Activated CD8-positive, alpha-beta memory T cell treated with anti-CD3 and anti-CD28 coated beads for 24 hours (primary cell): ENCODE measurements around the gene PRLH.

Source experiments
- DNase-seq: peaks from one replicate; pipeline ENCODE4 v3.0.0-alpha.2; 2020

The PRLH gene

GRCh38 chr2:237567276-237568029 lies 1.1 kb downstream of the PRLH start:
- DNase-seq = no peak

GRCh38 chr2:237568121-237568660 lies 1.8 kb downstream of the PRLH start:
- no peak for DNase-seq

- no peak for DNase-seq
These were observed 2.7 kb downstream of the PRLH start for GRCh38 chr2:237569041-237569440.

GRCh38 chr2:237569896-237570295 lies 3.5 kb downstream of the PRLH start:
- no peak for DNase-seq

GRCh38 chr2:237570776-237571335 lies 4.5 kb downstream of the PRLH start:
- DNase-seq = no peak

DNA sequence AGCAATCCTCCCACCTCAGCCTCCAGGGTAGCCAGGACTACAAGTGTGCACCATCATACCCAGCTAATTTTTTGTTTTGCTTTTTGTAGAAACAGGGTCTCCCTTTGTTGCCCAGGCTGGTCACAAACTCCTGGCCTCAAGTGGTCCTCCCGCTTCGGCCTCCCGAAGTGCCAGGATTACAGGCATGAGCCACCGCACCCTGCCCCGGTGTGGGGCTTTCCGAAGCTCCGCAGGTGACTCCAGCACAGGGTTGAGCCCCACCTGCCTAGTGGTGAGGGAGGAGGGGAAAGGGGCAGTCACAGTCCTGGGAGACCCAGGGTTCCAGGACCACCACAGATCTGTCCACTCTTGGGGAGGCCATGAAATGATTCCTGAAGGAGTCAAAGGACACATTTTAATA lies 5.2 kb downstream of the PRLH start:
- no peak for DNase-seq

DNA sequence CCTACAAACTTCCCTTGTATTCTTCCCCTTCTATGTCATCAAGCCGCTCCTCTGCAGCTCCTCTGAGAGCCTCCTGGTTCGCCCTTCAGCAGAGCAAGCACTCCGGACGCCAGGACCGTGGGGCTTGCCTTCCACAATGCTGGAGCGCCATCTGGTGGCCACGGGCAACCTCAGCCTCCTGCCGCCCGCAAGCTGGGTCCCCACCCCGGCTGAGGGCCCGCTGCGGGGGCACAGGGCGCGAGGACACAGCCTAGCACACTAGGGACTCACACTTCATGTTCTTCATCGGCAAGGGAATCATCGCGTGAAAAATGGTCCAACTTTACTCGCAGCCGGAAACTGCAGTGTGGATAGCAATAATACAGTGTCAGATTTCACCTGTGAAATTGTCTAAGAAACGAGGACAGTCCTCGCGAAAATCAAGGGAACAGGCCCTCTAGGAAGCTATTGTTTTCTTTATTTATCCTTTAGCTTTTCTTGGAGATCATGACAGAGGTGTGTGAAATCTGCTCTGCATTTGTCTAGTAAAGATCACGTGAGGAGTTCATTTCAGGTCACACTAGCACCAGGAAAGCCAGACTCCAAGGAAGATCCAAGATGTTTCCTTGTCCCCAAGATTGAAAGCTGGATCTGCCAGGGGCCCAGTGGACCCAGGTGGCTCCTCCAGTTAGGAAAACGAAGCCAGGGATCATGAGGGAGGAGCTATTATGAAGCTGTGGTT lies 5.8 kb downstream of the PRLH start:
- peak; percentile 97 for DNase-seq

DNA sequence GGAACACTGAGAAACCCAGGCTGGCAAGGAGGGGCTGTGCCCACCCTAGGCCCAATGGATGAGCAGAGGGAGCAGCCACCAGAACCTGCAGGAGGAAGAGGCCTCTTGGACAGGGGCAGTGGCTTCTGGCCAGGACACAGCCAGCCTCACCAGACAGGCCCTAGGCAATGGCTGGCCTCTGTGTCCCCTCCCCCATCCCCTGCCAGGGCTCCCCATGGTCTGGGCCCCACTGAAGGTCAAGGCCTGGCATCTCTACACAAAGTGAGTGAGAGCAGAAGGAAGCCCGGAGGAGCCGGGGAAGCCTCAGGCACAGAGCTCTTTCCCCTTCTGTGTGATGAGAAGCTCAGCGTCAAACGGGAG lies 6.3 kb downstream of the PRLH start:
- no peak for DNase-seq

- DNase-seq = no peak
These were observed 7.5 kb downstream of the PRLH start for GRCh38 chr2:237573721-237574415.

- no peak for DNase-seq
These were observed 8.1 kb downstream of the PRLH start for GRCh38 chr2:237574467-237574866.

- no peak for DNase-seq
These were observed 8.8 kb downstream of the PRLH start for GRCh38 chr2:237574894-237575868.

GRCh38 chr2:237575869-237576862 lies 9.8 kb downstream of the PRLH start:
- no peak for DNase-seq

DNA sequence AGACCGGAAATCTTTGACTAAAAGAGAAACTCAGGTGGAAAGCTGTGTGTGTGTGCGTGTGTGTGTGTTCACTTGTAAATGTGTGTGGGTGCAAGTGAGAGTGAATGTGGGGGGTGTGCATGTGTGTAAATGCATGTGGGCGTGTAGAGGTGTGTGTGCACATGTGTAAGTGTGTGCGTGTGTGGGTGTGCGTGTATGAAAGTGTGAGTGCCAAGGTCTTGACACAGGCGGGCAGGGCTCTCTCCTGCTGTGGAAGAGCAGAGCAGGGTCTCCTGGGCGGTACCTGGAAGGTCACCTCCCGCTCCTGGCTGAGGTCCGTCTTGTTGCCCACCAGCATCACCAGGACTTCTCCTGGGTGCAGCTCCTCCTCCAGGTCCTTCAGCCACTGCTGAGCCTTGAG lies 10.6 kb downstream of the PRLH start:
- no peak for DNase-seq

DNA sequence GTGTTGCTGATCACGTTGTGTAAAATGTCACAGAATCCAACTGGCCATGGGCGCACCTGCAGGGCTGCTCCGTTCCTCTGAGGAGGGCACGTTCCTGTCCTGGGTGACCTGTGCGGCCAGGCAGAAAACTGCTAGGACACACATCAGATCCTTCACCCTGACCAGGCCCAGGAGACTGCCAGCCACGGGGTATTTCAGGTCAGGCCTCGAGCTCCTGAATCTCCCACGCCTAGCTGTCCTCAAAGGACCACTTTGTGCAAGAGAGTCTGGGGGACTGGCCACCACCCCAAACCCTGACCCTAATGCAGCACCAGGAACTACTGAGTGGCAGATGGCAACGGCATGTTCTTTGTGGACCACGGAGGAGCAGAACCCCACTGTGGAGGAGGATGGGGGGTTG lies 11.1 kb downstream of the PRLH start:
- DNase-seq = no peak

- DNase-seq = no peak
These were observed 11.8 kb downstream of the PRLH start for GRCh38 chr2:237577956-237578870.

DNA sequence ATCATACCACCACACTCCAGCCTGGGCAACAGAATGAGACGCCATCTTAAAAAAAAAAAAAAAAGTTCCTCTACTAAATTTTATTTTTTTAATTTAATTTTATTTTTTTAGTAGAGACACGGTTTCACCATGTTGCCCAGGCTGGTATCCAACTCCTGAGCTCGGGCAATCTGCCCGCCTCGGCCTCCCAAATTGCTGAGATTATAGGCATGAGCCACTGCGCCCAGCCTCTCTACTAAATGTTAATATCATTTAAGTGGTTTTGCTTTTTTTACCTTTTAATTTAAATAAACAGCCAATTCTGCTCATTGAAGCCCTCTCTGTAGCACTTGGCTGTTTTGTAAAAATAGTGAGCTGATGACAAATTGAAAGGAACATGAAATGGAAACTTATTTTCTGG lies 15.0 kb downstream of the PRLH start:
- no peak for DNase-seq

DNA sequence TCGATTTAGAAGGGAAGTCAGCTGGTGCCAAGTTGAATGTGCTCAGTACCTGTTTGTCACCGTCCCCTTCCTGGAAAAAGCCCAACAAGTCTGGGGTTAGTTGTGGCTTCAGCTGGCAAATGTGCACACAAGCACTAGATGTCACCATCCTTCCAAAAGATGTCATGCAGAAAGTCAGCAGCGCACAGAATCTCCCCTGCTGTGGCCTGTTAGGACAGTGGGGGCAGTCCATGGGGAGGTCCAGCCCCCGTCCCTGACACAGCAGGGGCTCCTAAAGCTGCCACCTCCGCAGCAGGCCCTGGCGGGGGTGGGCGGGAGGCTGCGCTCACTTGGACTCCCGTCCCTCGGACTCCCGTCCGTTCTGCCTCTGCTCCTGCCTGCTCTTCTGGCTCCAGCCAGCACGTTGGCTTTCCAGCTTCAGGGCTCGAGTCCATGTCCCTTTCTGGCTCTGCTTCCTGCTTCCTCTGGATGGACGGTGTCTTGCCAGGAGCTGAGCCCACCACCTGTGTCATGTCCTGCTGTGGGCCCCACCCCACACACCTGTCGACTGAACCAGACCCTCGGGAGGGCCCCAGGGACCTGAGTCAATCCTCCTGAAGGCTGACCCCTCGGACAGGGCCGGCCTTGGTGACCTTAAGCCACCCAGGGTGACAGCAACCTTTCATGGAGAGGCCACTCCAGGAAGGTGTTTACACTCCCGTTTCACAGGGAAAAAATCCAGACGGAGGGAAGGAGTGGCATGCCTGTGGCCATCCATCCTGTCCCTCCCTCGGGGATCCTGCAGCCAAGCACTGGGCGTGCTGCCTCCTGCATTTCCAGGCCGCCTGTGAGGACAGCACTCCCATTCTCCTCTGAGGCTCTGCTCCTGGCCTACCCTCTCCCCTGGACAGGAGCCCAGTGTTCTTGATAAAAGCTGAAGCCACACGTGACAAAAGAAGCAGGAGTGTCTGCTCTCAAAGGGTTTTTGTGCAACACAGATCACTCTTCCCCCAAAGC lies 15.7 kb downstream of the PRLH start:
- DNase-seq = peak; percentile 72
